Measurements from ENCODE around the gene HOOK2.
A peak's percentile ranks its signal among the peaks of the same experiment; 100 is the strongest.
"Not testable (repeated sequence)": the region's sequence is repeated elsewhere in the genome, so short reads cannot be mapped to it uniquely, and the experiment has no call there.

The HOOK2 gene, protein sequence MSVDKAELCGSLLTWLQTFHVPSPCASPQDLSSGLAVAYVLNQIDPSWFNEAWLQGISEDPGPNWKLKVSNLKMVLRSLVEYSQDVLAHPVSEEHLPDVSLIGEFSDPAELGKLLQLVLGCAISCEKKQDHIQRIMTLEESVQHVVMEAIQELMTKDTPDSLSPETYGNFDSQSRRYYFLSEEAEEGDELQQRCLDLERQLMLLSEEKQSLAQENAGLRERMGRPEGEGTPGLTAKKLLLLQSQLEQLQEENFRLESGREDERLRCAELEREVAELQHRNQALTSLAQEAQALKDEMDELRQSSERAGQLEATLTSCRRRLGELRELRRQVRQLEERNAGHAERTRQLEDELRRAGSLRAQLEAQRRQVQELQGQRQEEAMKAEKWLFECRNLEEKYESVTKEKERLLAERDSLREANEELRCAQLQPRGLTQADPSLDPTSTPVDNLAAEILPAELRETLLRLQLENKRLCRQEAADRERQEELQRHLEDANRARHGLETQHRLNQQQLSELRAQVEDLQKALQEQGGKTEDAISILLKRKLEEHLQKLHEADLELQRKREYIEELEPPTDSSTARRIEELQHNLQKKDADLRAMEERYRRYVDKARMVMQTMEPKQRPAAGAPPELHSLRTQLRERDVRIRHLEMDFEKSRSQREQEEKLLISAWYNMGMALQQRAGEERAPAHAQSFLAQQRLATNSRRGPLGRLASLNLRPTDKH
- 18.0 to 23.6 reads per million in 2 donors for total RNA-seq

DNA sequence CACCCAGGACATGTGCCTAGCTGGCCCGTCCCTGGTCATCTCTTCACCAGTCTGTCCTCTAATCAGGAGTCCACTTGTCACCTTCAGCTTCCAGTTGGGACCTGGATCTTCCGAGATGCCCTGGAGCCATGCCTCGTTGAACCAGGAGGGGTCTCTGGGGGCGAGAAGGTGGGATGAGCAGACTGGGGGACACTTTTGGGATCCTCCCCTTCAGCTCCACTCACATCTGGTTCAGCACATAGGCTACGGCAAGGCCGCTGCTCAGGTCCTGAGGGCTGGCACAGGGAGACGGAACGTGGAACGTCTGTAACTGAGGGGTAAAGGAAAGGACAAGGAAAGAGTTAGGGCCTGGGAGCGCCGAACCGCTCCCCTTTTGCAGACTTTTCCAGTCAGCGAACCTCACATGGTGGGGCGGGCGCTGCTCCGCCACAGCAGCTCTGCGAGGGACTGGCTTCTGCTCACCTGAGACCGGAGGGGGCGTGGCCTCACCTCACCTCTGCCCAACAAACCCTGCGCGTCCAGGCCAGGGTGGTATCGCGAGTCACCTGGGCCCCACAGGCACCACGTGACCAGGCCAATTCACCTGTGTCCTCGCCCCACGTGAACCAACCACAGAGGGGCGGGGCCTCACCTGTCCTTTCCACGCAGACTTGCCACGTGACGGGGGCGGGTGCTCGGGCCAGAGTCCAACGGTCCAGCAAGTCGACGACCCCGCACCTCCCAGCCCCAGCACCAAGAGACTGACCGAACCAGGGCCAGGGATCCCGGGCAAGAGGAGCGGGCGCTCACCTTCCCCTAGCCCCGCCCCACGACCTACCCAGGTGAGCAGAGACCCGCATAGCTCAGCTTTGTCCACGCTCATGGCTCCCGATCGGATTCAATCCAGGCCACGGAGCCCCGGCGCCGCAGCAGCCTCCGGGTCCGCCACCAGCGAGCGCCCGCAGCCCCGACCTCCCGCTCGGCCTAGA lies at the start of gene HOOK2:
Gene HOOK2 (minus strand): TSS at position 965 of the 968 bp plus-strand sequence. CDS start 103 bp downstream, at position 862.
- DNase-seq: no peak

DNA sequence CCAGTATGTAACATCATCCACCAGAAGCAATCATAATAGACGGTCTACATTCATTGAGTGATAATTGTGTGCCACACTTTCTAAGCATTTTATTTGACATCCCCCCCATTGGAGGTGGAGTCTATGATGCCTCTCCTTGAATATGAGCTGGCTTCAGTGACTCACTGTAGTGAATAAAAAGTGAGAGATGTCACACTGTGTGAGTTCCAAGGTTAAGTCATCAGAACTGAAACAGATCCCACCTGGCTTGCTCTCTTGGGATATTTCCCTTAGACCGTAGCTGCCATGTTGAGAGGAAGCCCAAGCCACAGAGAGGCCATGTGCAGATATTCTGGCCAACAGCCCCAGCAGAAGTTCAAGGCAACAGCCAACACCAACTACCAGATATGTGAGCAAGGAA lies 46.4 kb upstream of the HOOK2 start:
- DNase-seq: no peak

DNA sequence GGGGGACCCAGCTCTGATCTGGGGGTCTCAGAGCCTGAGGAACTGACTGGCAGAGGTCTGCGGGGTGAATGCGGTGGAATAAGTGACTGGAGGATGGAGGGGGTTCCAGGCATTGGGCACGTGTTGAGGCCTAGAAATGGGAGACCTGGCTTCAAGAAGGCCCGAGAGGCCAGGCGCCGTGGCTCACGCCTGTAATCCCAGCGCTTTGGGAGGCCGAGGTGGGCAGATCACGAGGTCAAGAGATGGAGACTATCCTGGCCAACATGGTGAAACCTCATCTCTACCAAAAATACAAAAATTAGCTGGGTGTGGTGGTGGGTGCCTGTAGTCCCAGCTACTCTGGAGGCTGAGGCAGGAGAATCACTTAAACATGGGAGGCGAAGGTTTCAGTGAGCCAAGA lies 42.5 kb upstream of the HOOK2 start:
- DNase-seq: not testable (repeated sequence)

DNA sequence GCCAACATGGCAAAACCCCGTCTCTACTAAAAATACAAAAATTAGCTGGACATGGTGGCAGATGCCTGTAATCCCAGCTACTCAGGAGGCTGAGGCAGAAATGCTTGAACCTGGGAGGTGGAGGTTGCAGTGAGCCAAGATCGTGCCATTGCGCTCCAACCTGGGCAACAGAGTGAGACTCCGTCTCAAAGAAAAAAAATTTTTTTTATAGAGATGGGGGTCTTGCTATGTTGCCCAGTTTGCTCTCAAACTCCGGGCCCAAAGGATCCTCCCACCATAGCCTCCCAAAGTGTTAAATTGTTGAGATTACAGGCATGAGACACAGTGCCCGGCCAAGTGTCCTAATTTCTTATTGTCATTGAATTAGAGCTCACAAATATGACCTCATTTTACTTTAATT lies 41.8 kb upstream of the HOOK2 start:
- DNase-seq: not testable (repeated sequence)

DNA sequence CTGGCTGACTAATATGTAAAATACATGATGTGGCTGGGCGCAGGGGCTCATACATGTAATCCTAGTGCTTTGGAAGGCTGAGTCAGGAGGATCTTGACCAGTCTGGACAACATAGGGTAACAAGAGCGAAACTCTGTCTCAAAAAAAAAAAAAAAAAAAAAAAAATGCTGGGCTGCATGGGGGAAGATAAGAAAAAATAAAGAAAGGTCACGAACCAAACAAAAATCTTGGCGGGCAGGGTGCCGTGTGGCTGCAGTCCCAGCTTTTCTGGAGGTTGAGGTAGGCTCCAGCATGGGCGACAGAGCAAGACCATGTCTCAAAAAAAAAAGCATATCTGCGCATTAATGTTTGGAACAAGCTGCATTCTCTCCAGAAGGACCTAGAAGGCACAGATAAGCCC lies 39.7 kb upstream of the HOOK2 start:
- no peak for DNase-seq

DNA sequence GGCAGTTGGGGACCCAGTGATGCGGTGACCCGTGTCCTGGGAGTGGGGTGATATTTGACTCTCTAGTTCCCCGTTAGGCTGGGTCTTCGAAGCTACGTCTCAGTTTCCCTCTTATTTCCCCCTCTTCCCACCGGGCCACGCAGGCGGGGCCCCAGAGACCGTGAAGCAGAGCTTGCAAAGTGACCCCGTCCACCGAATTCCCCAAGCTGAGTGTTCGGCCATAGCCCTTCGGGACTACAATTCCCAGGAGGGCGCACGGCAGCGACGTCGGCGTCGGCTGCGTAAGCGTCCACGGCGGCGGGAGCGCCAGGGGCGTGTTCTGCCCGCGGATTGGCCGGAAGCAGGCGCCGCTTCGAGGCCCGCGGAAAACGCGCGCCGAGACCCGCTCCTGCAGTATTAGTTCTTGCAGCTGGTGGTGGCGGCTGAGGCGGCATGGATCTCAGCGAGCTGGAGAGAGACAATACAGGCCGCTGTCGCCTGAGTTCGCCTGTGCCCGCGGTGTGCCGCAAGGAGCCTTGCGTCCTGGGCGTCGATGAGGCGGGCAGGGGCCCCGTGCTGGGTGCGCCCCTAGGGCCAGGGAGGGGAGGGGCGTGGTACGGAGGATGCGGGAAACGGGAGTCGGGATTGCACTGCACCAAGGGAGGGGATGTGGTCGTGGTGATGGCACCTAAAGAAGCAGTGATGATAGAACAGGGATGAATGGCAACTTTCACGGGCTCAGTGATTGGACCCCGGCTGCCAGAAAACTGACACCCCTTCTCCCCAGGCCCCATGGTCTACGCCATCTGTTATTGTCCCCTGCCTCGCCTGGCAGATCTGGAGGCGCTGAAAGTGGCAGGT lies 31.1 kb upstream of the HOOK2 start, which contains the start of gene RNASEH2A:
Gene RNASEH2A (plus strand): TSS at position 343 of the 840 bp plus-strand sequence. CDS start 90 bp downstream, at position 433.
- peak; percentile 78 for DNase-seq

DNA sequence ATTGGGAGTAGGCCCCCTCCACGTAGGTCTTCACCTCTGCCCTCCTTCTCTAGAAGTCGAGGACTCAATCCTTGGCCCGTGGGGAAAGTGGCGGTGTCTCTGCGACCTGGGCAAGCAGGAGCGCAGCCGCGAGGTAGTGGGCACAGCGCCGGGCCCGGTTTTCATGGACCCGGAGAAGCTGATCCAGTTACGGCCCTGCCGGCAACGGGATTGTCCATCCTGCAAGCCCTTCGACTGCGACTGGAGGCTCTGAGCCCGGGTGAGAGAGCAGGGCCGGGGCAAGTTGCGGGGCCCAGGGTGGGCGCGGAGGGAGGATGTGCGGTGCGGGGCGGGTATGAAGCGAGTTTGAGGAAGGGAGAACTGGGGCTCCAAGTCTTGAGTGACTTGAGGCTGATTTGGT lies 28.7 kb upstream of the HOOK2 start:
- no peak for DNase-seq

DNA sequence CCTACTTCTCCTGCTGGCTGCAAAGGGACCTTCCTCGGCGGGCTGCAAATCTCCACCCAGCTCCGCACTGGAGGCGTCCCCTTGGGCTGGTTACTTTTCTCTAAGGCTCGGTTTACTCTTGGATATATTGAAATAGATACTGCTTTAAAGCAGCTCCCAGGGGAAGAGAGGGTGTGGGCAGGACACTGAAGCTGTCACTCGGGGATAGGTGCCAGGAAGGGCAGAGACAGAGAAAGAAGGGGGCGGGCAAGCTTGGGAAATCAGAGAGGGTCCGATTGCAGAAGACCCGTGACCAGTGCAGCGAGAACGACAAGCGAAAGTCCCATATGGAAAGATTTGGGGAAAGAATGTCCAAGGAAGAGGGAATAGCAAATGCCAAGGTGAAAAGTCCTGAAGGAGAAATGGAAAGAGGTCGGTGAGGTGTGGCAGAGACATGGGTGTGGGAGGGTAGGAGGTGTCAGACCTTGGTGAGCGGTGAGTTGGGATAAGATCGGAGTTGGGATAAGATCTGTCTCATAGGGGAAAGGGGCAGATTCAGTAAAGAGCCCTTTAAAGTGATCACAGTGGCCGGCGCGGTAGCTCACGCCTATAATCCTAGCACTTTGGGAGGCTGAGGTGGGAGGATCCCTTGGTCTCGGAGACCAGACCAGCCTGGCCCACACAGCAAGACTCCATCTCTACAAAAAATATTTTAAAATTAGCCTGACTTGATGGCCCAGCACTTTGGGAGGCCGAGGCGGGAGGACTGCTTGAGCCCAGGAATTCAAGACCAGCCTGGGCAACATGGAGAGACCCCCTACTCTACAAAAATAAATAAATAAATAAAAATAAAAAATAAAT lies 27.1 kb upstream of the HOOK2 start:
- DNase-seq: no peak

DNA sequence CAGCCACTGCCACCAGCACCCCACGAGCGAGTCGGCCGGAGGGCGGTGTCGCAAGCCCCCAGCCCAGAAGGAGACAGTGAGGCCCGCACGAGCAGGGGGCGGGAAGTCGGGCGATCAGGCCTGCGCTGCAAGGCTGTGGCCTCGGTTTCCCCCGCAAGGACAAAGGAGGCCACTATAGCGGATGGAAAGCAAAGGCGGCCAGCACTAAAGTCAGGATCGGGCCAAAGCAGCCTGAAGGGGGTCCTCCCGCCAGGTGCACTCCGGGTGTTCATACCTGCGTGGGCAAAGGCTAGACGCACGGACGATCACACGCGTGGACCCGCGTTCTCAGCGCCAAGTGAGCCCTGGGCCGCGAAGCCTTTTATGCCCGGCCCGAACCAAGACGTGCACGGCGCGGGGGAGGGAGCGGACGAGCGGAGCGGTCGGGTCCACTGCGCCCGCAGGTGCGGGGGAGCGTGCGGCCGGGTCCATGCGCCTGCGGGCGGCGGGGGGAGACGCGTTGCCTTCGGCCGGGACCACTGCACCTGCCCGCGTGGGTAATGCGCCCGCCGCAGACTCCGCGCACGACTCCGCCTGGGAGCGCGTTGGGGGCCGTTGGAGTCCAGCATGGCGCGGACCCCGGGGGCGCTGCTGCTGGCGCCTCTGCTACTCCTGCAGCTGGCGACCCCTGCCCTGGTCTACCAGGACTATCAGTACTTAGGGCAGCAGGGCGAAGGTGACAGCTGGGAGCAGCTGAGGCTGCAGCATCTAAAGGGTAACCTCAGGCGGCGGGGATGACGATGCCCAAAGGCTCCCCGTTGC lies 26.3 kb upstream of the HOOK2 start, which contains the start of the genes PRDX2 and THSD8:
Gene PRDX2 (minus strand): TSS at position 335 of the 801 bp plus-strand sequence. CDS start 539 bp downstream, outside the sequence.
Gene THSD8 (plus strand): TSS at position 604 of the 801 bp plus-strand sequence. CDS start 3 bp downstream, at position 607.
- DNase-seq: peak; percentile 60

DNA sequence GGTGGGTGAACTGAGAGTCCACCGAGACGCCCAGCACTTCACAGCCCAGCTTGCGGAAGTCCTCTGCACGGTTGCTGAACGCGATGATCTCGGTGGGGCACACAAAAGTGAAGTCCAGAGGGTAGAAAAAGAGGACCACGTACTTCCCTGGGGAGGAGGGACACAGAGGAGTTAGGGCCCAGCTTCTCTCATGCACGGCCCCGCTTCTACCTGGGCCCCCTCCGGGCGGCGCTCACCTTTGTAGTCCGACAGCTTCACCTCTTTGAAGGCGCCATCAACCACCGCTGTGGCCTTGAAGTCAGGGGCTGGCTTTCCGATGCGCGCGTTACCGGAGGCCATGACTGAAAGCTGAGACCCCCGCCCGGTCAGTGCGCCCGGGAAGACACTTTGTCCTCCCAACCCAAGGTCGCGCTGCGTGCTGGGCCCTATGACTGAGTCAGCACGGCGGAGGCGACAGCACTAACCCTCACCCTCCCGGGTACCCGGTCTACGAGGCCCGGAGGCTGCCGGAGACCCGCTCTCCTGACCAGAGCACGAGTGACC lies 25.6 kb upstream of the HOOK2 start:
- DNase-seq: no peak

DNA sequence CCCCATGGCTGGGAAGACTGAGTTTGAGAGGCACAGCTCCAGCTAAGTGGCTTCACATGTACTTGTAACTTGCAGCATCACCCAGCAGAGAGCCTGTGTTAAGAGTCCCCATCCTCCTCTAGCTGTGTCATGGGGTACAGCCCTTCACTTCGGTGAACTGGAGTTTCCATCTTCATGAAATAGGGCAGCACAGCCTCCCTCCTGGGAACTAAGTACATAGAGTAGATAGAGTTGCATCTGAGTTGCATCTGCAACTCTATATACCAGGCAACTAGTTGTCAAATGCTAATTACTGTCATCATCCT lies 25.1 kb upstream of the HOOK2 start:
- no peak for DNase-seq

DNA sequence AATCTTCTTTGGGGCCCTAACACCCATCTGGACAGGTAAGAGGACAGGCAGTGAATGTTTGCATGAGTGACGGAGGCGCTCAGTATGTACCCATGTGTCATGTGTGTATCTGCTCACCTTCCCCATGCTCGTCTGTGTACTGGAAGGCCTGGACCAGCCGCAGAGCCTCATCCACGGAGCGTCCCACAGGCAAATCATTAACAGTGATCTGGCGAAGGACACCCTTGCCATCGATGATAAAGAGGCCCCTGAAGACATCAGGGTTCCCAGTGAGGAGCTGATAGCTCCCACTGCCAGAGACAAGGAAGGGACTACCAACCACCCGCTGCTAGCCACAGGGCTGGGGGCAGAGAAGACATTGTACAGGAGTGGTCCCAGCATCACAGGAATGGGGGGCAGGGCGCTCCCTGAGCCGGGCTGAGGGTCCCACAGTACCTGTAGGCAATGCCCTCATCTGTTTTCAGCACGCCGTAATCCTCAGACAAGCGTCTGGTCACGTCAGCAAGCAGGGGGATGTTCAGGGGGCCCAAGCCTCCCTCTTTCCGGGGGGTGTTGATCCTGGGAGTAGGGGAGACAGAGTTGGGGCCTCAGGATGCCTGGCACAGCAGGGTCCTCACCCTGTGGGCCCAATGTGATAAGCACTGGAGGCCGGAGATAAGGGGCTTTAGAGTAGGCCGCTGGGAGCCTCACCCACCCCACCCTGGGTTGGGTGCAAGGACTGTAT lies 24.6 kb upstream of the HOOK2 start:
- DNase-seq: no peak

DNA sequence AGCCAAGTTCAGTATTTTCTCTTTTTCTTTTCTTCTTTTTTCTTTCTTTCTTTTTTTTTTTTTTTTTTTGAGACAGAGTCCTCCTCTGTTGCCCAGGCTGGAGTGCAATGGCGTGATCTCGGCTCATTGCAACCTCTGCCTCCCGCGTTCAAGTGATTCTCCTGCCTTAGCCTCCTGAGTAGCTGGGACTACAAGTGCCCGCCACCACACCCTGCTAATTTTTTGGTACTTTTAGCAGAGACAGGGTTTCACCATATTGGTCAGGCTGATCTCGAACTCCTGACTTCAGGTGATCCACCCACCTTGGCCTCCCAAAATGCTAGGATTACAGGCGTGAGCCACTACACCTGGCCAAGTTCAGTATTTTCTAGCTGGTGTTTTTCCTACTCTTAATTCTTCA lies 22.3 kb upstream of the HOOK2 start:
- not testable (repeated sequence) for DNase-seq

DNA sequence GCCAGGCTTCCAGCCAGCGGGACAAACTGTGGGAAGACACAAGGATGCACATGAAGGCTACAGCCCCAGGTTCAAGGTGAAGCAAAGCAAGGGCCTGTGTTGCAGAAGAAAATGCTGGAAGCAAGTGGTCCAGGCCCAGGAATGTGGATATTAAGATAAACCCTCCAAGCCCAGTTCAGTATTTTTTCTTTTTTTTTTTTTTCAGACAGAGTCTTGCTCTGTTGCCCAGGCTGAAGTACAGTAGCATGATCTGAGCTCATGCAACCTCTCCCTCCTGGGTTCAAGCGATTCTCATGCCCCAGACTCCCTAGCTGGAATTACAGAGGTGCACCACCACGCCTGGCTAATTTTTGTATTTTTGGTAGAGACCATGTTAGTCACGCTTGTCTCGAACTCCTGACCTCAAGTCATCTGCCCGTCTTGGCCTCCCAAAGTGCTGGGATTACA lies 21.8 kb upstream of the HOOK2 start:
- DNase-seq: no peak

DNA sequence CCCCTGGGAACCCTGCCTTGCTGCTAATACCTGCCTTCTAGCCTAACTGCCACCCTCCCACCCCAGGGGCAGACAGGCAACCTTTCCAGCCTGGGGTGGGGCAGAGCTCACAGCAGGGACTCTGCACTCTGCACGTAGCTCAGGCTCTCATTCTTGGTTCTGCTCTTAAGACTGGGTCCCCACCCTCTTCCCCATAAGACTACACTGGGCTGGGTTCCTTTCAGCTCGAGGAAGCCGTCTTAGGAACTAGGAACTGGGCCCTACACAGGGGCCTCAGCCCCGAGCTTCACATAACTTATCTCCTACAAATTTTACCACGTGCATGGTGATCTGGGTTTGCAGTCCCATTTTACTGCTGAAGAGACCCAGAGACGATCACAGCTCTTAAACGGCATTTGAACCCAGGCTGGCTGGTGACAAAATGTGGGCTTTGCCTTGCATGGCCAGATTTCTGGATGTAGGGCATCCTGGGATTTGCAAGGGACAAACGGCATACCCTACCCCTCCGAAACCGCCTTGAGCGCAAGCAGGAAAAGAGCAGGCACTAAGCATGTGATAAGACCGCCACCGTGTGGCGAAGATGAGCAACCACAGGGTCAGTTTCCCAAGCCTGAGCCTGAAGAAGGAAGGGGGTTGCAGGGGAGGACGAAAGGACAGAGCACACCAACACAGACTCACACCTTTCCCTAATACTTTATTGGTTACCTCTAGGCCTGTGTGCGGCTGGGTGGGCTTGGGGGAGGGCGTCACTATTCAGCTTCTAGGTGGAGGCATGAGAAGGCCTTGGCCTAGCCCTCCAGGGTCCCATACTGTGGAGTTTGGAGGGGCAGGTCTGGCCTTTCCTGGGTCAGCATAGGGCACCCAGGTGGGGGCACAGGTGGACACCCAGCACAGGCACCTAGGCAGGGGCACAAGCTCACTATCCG lies 21.1 kb upstream of the HOOK2 start:
- DNase-seq: no peak

DNA sequence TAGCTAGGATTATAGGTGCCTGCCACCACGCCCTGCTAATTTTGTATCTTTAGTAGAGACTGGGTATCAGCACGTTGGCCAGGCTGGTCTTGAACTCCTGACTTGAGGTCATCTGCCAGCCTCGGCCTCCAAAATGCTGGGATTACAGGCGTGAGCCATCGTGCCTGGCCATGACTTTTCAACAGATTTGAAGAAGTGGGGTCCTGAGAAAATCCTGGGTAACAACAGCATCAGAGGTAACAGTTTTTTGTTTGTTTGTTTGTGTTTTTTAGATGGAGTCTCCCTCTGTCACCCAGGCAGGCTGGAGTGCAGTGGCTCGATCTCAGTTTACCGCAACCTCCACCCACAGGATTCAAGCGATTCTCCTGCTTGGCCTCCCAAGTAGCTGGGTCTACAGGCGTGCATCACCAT lies 19.6 kb upstream of the HOOK2 start:
- no peak for DNase-seq

DNA sequence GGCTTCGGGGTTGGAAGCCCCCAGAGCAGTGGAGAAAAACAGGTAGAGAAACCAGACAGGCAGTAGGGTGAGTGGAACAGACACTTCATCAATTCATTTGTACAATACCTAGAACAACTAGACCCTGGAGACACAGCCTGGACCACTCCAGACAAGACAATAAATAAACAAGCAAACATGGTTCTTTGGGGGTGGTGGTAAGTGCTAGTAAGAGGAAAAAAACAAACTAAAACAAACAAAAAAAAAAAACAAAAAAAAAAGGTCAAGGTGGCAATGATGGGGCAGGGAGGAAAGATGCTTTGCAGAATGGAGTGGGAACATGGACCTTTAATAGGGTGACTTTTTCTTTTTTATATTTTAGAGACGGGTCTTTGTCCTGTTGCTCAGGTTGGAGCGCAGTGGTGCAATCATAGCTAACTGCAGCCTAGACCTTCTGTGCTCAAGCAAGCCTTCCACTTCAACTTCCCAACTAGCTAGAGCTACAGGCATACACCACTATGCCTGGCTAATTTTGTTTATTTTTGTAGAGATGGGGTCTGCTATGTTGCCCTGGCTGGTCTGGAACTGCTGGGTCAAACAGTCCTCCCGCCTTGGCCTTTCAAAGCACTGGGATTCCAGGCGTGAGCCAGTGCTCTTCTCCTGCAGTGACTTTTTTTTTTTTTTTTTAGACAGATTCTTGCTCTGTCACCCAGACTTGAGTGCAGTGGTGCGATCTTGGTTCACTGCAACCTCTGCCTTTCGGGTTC lies 19.0 kb upstream of the HOOK2 start:
- DNase-seq: no peak
